HCT116 (cell line): ENCODE results near the gene DMXL2. TPM values are rescaled to one million over a fixed set of nuclear protein-coding genes. Genes with fewer than 3 reads are reported as not detected.

Source experiments
- ATAC-seq: fragments of 200-7000 bp; cut with Tn5 transposase; 2 replicates; pipeline ENCODE4 v1.9.1; 2020; ENCODE audit warnings: mild to moderate bottlenecking, moderate library complexity
- BruUV-seq: library from RNA; stranded (reverse); fragments of 400-500 nt; replicated peaks from 2 replicates; lab custom pipeline; 2021; lab: Mats Ljungman, UMichigan
- CTCF ChIA-PET: fragments of 300-600 bp; sonication (Branson Sonifier 250); formaldehyde crosslinking; loops from one replicate; lab custom pipeline; 2021; ENCODE audit warnings: antibody characterized with exemption; lab: Charles Lee
- POLR2A ChIA-PET: fragments of 300-600, 350-600 bp; sonication (Branson Sonifier 250); formaldehyde crosslinking; loops from one replicate; lab custom pipeline; 2021; ENCODE audit warnings: antibody characterized with exemption; lab: Charles Lee
- RAD21 ChIA-PET, 2 experiments: fragments of 300-600 bp; sonication (Branson Sonifier 250); formaldehyde crosslinking; loops; one replicate each; lab custom pipeline; 2023; ENCODE audit warnings: low total read pairs in 2 of 2; ENCODE audit not compliant: uncharacterized antibody in 2 of 2, unreplicated experiment in 2 of 2, low non-redundant PET in 1 of 2; lab: Charles Lee
- DNase-seq: peaks from one replicate; pipeline ENCODE4 v3.0.0-alpha.2; 2010; ENCODE audit warnings: low read depth, low spot score
- H2AFZ ChIP-seq: fragments of 200-600 bp; shearing (Covaris generic), sonication (generic); 2 replicates; pipeline ENCODE4 v1.6.1; 2017; ENCODE audit warnings: low read depth, mixed run types, mixed read lengths, antibody characterized with exemption, low read length; ENCODE audit not compliant: poor library complexity, severe bottlenecking
- H3K27ac ChIP-seq: 2 replicates; pipeline ENCODE4 v1.5.1; 2012; ENCODE audit warnings: low read depth, low read length
- H3K27me3 ChIP-seq: fragments of 200-600 bp; sonication (generic); 2 replicates; pipeline ENCODE4 v1.6.1; 2016; ENCODE audit warnings: mixed run types, low read length, mixed read lengths; ENCODE audit not compliant: insufficient read depth
- H3K36me3 ChIP-seq, 2 experiments: fragments of 200-500 bp in 1 of 2; fragments of 200-600 bp in 1 of 2; sonication (Bioruptor generic) in 1 of 2; sonication (generic) in 1 of 2; 2 replicates each; pipeline versions ENCODE4 v1.5.1 to v1.6.1; 2014 to 2016; ENCODE audit warnings: low read length in 2 of 2, inconsistent platforms in 1 of 2, mixed read lengths in 1 of 2, mixed run types in 1 of 2; ENCODE audit not compliant: insufficient read depth in 2 of 2, control insufficient read depth in 1 of 2
- H3K4me1 ChIP-seq, 2 experiments: fragments of 200-600 bp in 1 of 2; sonication (generic) in 1 of 2; 2 replicates each; pipeline versions ENCODE4 v1.5.1 to v1.6.1; 2012 to 2017; ENCODE audit warnings: low read length in 2 of 2, inconsistent platforms in 1 of 2, mild to moderate bottlenecking in 1 of 2, mixed read lengths in 1 of 2, mixed run types in 1 of 2, moderate library complexity in 1 of 2; ENCODE audit not compliant: insufficient read depth in 2 of 2, control insufficient read depth in 1 of 2
- H3K4me2 ChIP-seq: fragments of 200-600 bp; sonication (generic); 2 replicates; pipeline ENCODE4 v1.6.1; 2017; ENCODE audit warnings: mixed run types, low read length, mixed read lengths
- H3K4me3 ChIP-seq, 2 experiments: fragments of 200-600 bp in 1 of 2; sonication (generic) in 1 of 2; replicated peaks in 1 of 2; 2 replicates each; pipeline ENCODE4 v1.5.1; 2011 to 2016; ENCODE audit warnings: low read length in 2 of 2, control low read depth in 1 of 2, low read depth in 1 of 2, mild to moderate bottlenecking in 1 of 2, mixed read lengths in 1 of 2, mixed run types in 1 of 2
- H3K79me2 ChIP-seq: fragments of 200-600 bp; sonication (generic); 2 replicates; pipeline ENCODE4 v1.6.1; 2017; ENCODE audit warnings: mild to moderate bottlenecking, mixed run types, low read length, moderate library complexity, mixed read lengths; ENCODE audit not compliant: insufficient read depth
- H3K9ac ChIP-seq: fragments of 200-600 bp; sonication (generic); 2 replicates; pipeline ENCODE4 v1.6.1; 2016; ENCODE audit warnings: low read length, mixed read lengths
- H3K9me2 ChIP-seq: fragments of 200-600 bp; sonication (generic), shearing (Covaris generic); 2 replicates; pipeline ENCODE4 v1.6.1; 2017; ENCODE audit warnings: mixed run types, mild to moderate bottlenecking, moderate library complexity; ENCODE audit not compliant: insufficient read depth
- H3K9me3 ChIP-seq, 2 experiments: fragments of 200-500 bp in 1 of 2; fragments of 200-600 bp in 1 of 2; sonication (Bioruptor generic) in 1 of 2; sonication (generic) in 1 of 2; 2 replicates each; pipeline ENCODE4 v1.6.1; 2014 to 2017; ENCODE audit warnings: low read length in 2 of 2, mixed read lengths in 2 of 2, inconsistent platforms in 1 of 2, low read depth in 1 of 2, mild to moderate bottlenecking in 1 of 2, mixed run types in 1 of 2, moderate library complexity in 1 of 2; ENCODE audit not compliant: control insufficient read depth in 1 of 2, insufficient read depth in 1 of 2
- H4K20me1 ChIP-seq: fragments of 200-600 bp; sonication (generic), shearing (Covaris generic); 2 replicates; pipeline ENCODE4 v1.6.1; 2017; ENCODE audit warnings: mixed run types, mild to moderate bottlenecking, moderate library complexity; ENCODE audit not compliant: insufficient read depth
- ATF3 ChIP-seq: IDR thresholded peaks from 2 replicates; pipeline ENCODE4 v1.6.1; 2012
- CTCF ChIP-seq, 3 experiments: fragments of 200-600 bp in 1 of 3; sonication (generic) in 1 of 3; IDR thresholded peaks in 2 of 3; conservative IDR thresholded peaks in 1 of 3; 2 replicates each; pipeline ENCODE4 v1.5.1; 2012 to 2017; ENCODE audit warnings: low read depth in 2 of 3, low read length in 2 of 3, antibody characterized with exemption in 1 of 3, borderline replicate concordance in 1 of 3, control low read depth in 1 of 3, mild to moderate bottlenecking in 1 of 3, mixed read lengths in 1 of 3, mixed run types in 1 of 3, moderate library complexity in 1 of 3; ENCODE audit not compliant: insufficient read depth in 1 of 3
- EZH2 ChIP-seq: fragments of 200-600 bp; sonication (generic); IDR thresholded peaks from 2 replicates; pipeline ENCODE4 v1.6.1; 2017; ENCODE audit warnings: antibody characterized with exemption, mixed run types
- EZH2phosphoT487 ChIP-seq: fragments of 200-600 bp; IDR thresholded peaks from 2 replicates; pipeline ENCODE4 v1.6.1; 2018; ENCODE audit warnings: antibody characterized with exemption, borderline replicate concordance
- JUND ChIP-seq: IDR thresholded peaks from 2 replicates; pipeline ENCODE4 v1.6.1; 2012
- POLR2A ChIP-seq: IDR thresholded peaks from 2 replicates; pipeline ENCODE4 v1.7.0; 2011; ENCODE audit warnings: borderline replicate concordance; ENCODE audit not compliant: insufficient read depth, insufficient read length; ENCODE audit errors: extremely low read depth
- POLR2AphosphoS5 ChIP-seq: IDR thresholded peaks from 2 replicates; pipeline ENCODE4 v1.6.1; 2011; ENCODE audit warnings: mild to moderate bottlenecking, low read depth, low read length, moderate library complexity
- RAD21 ChIP-seq: IDR thresholded peaks from 2 replicates; pipeline ENCODE4 v1.6.1; 2012; ENCODE audit warnings: low read depth, mild to moderate bottlenecking
- SIN3A ChIP-seq: IDR thresholded peaks from 2 replicates; pipeline ENCODE4 v1.6.1; 2012; ENCODE audit warnings: low read depth
- SRF ChIP-seq: IDR thresholded peaks from 2 replicates; pipeline ENCODE4 v1.6.1; 2012; ENCODE audit warnings: low read depth
- TCF7L2 ChIP-seq: IDR thresholded peaks from 2 replicates; pipeline ENCODE4 v1.7.0; 2011; ENCODE audit warnings: borderline replicate concordance, inconsistent platforms; ENCODE audit not compliant: insufficient read depth, insufficient read length; ENCODE audit errors: extremely low read depth
- ZFX ChIP-seq: fragments of 450-650 bp; IDR thresholded peaks from 2 replicates; pipeline ENCODE4 v1.6.1; 2017
- ZNF274 ChIP-seq: fragments of 200-500 bp; sonication (Bioruptor generic); IDR thresholded peaks from 2 replicates; pipeline ENCODE4 v1.6.1; 2014; ENCODE audit warnings: mild to moderate bottlenecking, low read depth, low read length, inconsistent platforms
- intact Hi-C: fragments of 100-400 bp; cut with micrococcal nuclease; formaldehyde crosslinking; loops from 2 replicates; pipeline ENCODE4 v1.10.0; 2022
- total RNA-seq: library from RNA; stranded (reverse); gene quantifications from one replicate; pipeline ENCODE4 v1.2.1, GENCODE V29; 2021; ENCODE audit not compliant: unreplicated experiment
- TF ChIP-seq, protein P1 (sequence below): IDR thresholded peaks from 2 replicates; pipeline ENCODE4 v1.6.1; 2011; ENCODE audit warnings: mild to moderate bottlenecking, low read length, moderate library complexity; ENCODE audit not compliant: insufficient replicate concordance; ENCODE audit errors: extremely low read depth
- TF ChIP-seq, protein P2 (sequence below): IDR thresholded peaks from 2 replicates; pipeline ENCODE4 v1.6.1; 2012
- TF ChIP-seq, protein P3 (sequence below): IDR thresholded peaks from 2 replicates; pipeline ENCODE4 v1.6.1; 2012; ENCODE audit warnings: low read depth

DMXL2 gene
- total RNA-seq, 1 experiment from 2014 or later, result 21.5 TPM

DNA sequence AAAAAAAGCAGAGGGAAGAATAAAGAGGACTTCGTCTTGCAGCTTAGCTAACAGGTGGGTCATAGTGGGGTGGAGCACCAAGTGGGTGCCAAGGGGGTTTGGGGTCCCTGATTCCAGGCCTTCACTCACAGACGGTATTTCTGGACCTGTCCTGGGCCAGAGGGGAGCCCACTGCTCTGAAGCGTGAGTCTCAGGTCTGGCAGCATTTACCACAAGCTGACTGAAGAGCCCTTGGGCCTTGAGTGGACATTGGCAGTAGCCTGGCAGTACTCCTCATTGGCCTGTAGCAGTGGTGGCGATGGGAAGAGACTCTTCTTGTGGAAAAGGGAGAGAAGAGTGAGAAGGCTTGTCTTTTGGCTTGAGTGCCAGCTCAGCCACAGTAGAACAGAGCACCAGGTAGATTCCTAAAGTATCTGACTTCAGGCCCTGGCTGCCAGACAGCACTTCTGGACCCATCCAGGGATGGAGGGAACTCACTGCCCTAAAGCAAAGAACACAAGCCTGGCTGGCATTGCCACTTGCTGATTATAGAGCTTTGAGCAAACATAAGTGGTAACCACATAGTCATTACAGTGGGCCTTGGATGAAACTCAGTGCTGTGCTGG is 208.2 kb downstream of the DMXL2 start (continued):
- TF ChIP-seq, protein P1, sequence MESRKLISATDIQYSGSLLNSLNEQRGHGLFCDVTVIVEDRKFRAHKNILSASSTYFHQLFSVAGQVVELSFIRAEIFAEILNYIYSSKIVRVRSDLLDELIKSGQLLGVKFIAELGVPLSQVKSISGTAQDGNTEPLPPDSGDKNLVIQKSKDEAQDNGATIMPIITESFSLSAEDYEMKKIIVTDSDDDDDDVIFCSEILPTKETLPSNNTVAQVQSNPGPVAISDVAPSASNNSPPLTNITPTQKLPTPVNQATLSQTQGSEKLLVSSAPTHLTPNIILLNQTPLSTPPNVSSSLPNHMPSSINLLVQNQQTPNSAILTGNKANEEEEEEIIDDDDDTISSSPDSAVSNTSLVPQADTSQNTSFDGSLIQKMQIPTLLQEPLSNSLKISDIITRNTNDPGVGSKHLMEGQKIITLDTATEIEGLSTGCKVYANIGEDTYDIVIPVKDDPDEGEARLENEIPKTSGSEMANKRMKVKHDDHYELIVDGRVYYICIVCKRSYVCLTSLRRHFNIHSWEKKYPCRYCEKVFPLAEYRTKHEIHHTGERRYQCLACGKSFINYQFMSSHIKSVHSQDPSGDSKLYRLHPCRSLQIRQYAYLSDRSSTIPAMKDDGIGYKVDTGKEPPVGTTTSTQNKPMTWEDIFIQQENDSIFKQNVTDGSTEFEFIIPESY, result no peak

- CTCF ChIA-PET, result interaction anchor here (1.0 to 1.7 kb wide), 3 partner anchors 18 to 243 kb away, joined by 3 to 6 read pairs (median 5); no protein-coding TSS in a partner anchor
- TF ChIP-seq, protein P2, sequence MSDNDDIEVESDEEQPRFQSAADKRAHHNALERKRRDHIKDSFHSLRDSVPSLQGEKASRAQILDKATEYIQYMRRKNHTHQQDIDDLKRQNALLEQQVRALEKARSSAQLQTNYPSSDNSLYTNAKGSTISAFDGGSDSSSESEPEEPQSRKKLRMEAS, result no peak
- TF ChIP-seq RAD21 (no peak), POLR2AphosphoS5 (no peak), ATF3 (no peak), EZH2 (no peak), SRF (no peak), JUND (no peak), SIN3A (no peak), TCF7L2 (no peak), CTCF (IDR thresholded peaks at IDR 0.05 in 2 of 3, conservative IDR thresholded peaks at IDR 0.05 in 1 of 3; ENCODE audit: borderline replicate concordance in 1 of 3, insufficient read depth in 1 of 3, low read depth in 2 of 3, low read length in 2 of 3) (no peak), ZNF274 (no peak), ZFX (no peak), EZH2phosphoT487 (no peak), POLR2A (no peak)
- TF ChIP-seq, protein P3, sequence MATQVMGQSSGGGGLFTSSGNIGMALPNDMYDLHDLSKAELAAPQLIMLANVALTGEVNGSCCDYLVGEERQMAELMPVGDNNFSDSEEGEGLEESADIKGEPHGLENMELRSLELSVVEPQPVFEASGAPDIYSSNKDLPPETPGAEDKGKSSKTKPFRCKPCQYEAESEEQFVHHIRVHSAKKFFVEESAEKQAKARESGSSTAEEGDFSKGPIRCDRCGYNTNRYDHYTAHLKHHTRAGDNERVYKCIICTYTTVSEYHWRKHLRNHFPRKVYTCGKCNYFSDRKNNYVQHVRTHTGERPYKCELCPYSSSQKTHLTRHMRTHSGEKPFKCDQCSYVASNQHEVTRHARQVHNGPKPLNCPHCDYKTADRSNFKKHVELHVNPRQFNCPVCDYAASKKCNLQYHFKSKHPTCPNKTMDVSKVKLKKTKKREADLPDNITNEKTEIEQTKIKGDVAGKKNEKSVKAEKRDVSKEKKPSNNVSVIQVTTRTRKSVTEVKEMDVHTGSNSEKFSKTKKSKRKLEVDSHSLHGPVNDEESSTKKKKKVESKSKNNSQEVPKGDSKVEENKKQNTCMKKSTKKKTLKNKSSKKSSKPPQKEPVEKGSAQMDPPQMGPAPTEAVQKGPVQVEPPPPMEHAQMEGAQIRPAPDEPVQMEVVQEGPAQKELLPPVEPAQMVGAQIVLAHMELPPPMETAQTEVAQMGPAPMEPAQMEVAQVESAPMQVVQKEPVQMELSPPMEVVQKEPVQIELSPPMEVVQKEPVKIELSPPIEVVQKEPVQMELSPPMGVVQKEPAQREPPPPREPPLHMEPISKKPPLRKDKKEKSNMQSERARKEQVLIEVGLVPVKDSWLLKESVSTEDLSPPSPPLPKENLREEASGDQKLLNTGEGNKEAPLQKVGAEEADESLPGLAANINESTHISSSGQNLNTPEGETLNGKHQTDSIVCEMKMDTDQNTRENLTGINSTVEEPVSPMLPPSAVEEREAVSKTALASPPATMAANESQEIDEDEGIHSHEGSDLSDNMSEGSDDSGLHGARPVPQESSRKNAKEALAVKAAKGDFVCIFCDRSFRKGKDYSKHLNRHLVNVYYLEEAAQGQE, result no peak
Observed at GRCh38 chr15:51405693-51406523, 216.7 kb downstream of the DMXL2 start.

More at GRCh38 chr15:51405693-51406523, 216.7 kb downstream of the DMXL2 start:
- POLR2A ChIA-PET, result no interaction called here
- Histone ChIP-seq H3K27ac (no peak overlapping the region), H4K20me1 (no peaks in the 10 kb centered on the region), H3K4me3 (no peak overlapping the region), H3K36me3 (no peaks in the 10 kb centered on the region), H3K9ac (no peak overlapping the region), H3K4me2 (no peak overlapping the region), H3K9me2 (no peaks in the 10 kb centered on the region), H3K4me1 (no peaks in the 10 kb centered on the region), H3K9me3 (no peaks in the 10 kb centered on the region), H3K79me2 (no peaks in the 10 kb centered on the region), H3K27me3 (no peaks in the 10 kb centered on the region), H2AFZ (no peak overlapping the region)
- BruUV-seq, result no TSS peak
- RAD21 ChIA-PET, result no interaction called here
- no peak for ATAC-seq
- DNase-seq, result no peak
- intact Hi-C loops, result loop anchor here (5.0 kb wide), 1 partner anchor 91 kb away; no protein-coding TSS in a partner anchor
